HEK293 (cell line): Measurements from ENCODE around the gene ANAPC16.
A peak's percentile ranks its signal among the peaks of the same experiment; 100 is the strongest.

Experiments used
- CTCF ChIA-PET: fragments of 350-600 bp; formaldehyde crosslinking; extraction: SDS; loops from one replicate; lab custom pipeline; 2021; ENCODE audit warnings: antibody characterized with exemption; lab: Yijun Ruan, JAX
- POLR2A ChIA-PET: fragments of 300-600 bp; formaldehyde crosslinking; extraction: SDS; loops from one replicate; lab custom pipeline; 2020; ENCODE audit warnings: antibody characterized with exemption, inconsistent platforms; lab: Yijun Ruan, JAX
- H3K27ac ChIP-seq: fragments of 200-500 bp; sonication (Bioruptor generic); 2 replicates; pipeline ENCODE4 v1.5.1; 2014; ENCODE audit warnings: low read depth, low read length, control low read depth, inconsistent platforms; ENCODE audit errors: extremely low read depth
- H3K36me3 ChIP-seq, 2 experiments: fragments of 200-500 bp in 1 of 2; sonication (Bioruptor generic) in 1 of 2; 1 replicate in 1 of 2; 2 replicates in 1 of 2; pipeline ENCODE4 v1.5.1; 2014 to 2017; ENCODE audit warnings: inconsistent platforms in 2 of 2, low read length in 2 of 2; ENCODE audit not compliant: control insufficient read depth in 2 of 2, insufficient read depth in 1 of 2
- H3K4me1 ChIP-seq: fragments of 200-500 bp; sonication (Bioruptor generic); 2 replicates; pipeline ENCODE4 v1.5.1; 2014; ENCODE audit warnings: mild to moderate bottlenecking, low read length, inconsistent platforms; ENCODE audit not compliant: control insufficient read depth, insufficient read depth
- H3K4me3 ChIP-seq: 2 replicates; pipeline ENCODE4 v1.5.1; 2011; ENCODE audit warnings: low read depth, mild to moderate bottlenecking, control low read depth, low read length, moderate library complexity
- H3K9me3 ChIP-seq: fragments of 200-500 bp; sonication (Bioruptor generic); 2 replicates; pipeline ENCODE4 v1.5.1; 2014; ENCODE audit warnings: low read depth, low read length, inconsistent platforms; ENCODE audit not compliant: control insufficient read depth, insufficient read depth
- IKZF3 ChIP-seq: fragments of 450-650 bp; IDR thresholded peaks from 2 replicates; pipeline ENCODE4 v1.5.0; 2018; ENCODE audit warnings: missing biosample characterization, mild to moderate bottlenecking, missing genetic modification characterization, moderate library complexity
- KLF9 ChIP-seq: fragments of 450-650 bp; formaldehyde crosslinking; IDR thresholded peaks from 2 replicates; pipeline ENCODE4 v1.5.1; 2016; ENCODE audit warnings: missing biosample characterization, missing genetic modification characterization, low read depth
- SCRT1 ChIP-seq: fragments of 450-650 bp; formaldehyde crosslinking; IDR thresholded peaks from 2 replicates; pipeline ENCODE4 v1.5.1; 2016; ENCODE audit warnings: missing biosample characterization, missing genetic modification characterization, borderline replicate concordance
- ZBTB20 ChIP-seq: fragments of 450-650 bp; formaldehyde crosslinking; IDR thresholded peaks from 2 replicates; pipeline ENCODE4 v1.5.1; 2016; ENCODE audit warnings: missing biosample characterization, missing genetic modification characterization
- ZBTB7A ChIP-seq: fragments of 450-650 bp; formaldehyde crosslinking; IDR thresholded peaks from 2 replicates; pipeline ENCODE4 v1.5.1; 2016; ENCODE audit warnings: low read depth, missing biosample characterization, missing genetic modification characterization
- ZNF155 ChIP-seq: fragments of 450-650 bp; formaldehyde crosslinking; IDR thresholded peaks from 2 replicates; pipeline ENCODE4 v1.5.1; 2016; ENCODE audit warnings: missing biosample characterization, missing genetic modification characterization
- ZNF175 ChIP-seq: fragments of 450-650 bp; formaldehyde crosslinking; IDR thresholded peaks from 2 replicates; pipeline ENCODE4 v1.5.1; 2016; ENCODE audit warnings: missing biosample characterization, missing genetic modification characterization
- ZNF76 ChIP-seq: fragments of 450-650 bp; formaldehyde crosslinking; IDR thresholded peaks from 2 replicates; pipeline ENCODE4; 2016; ENCODE audit warnings: low read depth, missing biosample characterization, missing genetic modification characterization, borderline replicate concordance
- ZNF776 ChIP-seq: fragments of 450-650 bp; formaldehyde crosslinking; IDR thresholded peaks from 2 replicates; pipeline ENCODE4 v1.5.0; 2017; ENCODE audit warnings: missing biosample characterization, missing genetic modification characterization, borderline replicate concordance
- ZNF837 ChIP-seq: fragments of 450-650 bp; formaldehyde crosslinking; IDR thresholded peaks from 2 replicates; pipeline ENCODE4 v1.5.1; 2016; ENCODE audit warnings: missing biosample characterization, missing genetic modification characterization
- TF ChIP-seq, protein P1 (sequence below): fragments of 450-650 bp; formaldehyde crosslinking; IDR thresholded peaks from 2 replicates; pipeline ENCODE4 v1.5.1; 2017; ENCODE audit warnings: missing biosample characterization, missing genetic modification characterization
- TF ChIP-seq, protein P2 (sequence below): fragments of 450-650 bp; formaldehyde crosslinking; IDR thresholded peaks from 2 replicates; pipeline ENCODE4 v1.5.1; 2016; ENCODE audit warnings: missing biosample characterization, missing genetic modification characterization
- TF ChIP-seq, protein P3 (sequence below): fragments of 450-650 bp; formaldehyde crosslinking; IDR thresholded peaks from 2 replicates; pipeline ENCODE4 v1.5.1; 2016; ENCODE audit warnings: missing biosample characterization, missing genetic modification characterization
- TF ChIP-seq, protein P4 (sequence below): fragments of 450-650 bp; formaldehyde crosslinking; IDR thresholded peaks from 2 replicates; pipeline ENCODE4 v1.5.1; 2017; ENCODE audit warnings: missing biosample characterization, missing genetic modification characterization

Gene ANAPC16

DNA sequence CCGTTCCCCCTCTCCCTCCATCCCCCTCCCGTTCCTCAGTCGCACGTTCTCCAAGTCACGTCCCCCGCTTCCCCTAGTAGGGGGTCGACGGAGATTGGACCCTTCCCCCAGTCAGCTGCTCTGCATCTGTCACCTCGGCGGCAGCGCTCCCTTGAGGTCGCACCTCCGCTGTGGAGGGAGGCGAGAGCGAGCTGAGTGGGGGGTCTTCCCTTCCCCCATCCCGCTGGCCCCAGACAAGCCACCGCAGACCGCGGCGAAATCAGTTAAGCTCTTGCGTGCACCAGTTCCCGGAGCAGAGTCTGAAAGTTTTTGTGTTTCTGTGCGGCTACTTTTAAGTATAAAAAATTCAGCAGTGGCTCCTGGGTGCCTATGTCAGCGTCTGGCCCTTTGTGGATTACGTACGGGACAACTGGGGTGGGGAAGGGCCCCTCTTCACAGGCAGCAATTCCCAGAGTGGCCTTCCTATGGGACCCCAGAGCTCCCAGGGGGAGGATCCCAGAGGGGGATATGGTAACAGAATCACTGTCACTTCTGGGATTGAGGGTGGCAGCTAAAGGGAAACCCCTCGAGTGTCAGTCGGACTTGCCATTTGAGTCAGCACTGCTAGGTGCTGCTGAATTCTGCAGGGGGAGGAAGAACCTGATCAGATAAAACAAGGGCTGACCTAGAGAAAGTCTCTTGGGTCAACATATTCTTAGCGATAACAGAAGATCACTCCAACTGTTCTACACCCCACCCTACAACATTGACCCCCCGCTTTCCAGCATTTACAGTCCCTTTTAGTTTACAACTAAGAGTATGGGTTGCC, 45.4 kb downstream of the ANAPC16 start (continued):
- TF ChIP-seq, protein P1, sequence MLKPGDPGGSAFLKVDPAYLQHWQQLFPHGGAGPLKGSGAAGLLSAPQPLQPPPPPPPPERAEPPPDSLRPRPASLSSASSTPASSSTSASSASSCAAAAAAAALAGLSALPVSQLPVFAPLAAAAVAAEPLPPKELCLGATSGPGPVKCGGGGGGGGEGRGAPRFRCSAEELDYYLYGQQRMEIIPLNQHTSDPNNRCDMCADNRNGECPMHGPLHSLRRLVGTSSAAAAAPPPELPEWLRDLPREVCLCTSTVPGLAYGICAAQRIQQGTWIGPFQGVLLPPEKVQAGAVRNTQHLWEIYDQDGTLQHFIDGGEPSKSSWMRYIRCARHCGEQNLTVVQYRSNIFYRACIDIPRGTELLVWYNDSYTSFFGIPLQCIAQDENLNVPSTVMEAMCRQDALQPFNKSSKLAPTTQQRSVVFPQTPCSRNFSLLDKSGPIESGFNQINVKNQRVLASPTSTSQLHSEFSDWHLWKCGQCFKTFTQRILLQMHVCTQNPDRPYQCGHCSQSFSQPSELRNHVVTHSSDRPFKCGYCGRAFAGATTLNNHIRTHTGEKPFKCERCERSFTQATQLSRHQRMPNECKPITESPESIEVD (tag by site-specific recombination): no peak
- TF ChIP-seq ZBTB20 (tag by site-specific recombination): 0 out of 2 replicates have a peak, but pooled peaks have one; percentile 21
- TF ChIP-seq, protein P2, sequence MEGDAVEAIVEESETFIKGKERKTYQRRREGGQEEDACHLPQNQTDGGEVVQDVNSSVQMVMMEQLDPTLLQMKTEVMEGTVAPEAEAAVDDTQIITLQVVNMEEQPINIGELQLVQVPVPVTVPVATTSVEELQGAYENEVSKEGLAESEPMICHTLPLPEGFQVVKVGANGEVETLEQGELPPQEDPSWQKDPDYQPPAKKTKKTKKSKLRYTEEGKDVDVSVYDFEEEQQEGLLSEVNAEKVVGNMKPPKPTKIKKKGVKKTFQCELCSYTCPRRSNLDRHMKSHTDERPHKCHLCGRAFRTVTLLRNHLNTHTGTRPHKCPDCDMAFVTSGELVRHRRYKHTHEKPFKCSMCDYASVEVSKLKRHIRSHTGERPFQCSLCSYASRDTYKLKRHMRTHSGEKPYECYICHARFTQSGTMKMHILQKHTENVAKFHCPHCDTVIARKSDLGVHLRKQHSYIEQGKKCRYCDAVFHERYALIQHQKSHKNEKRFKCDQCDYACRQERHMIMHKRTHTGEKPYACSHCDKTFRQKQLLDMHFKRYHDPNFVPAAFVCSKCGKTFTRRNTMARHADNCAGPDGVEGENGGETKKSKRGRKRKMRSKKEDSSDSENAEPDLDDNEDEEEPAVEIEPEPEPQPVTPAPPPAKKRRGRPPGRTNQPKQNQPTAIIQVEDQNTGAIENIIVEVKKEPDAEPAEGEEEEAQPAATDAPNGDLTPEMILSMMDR (tag by site-specific recombination): peak; percentile 70
- peak; percentile 21; the same call in 1 of the 2 replicates for TF ChIP-seq IKZF3 (tag by site-specific recombination)
- peak; percentile 68; the same call in 1 of the 2 replicates for TF ChIP-seq ZBTB7A (tag by site-specific recombination)
- TF ChIP-seq ZNF837: no peak

DNA sequence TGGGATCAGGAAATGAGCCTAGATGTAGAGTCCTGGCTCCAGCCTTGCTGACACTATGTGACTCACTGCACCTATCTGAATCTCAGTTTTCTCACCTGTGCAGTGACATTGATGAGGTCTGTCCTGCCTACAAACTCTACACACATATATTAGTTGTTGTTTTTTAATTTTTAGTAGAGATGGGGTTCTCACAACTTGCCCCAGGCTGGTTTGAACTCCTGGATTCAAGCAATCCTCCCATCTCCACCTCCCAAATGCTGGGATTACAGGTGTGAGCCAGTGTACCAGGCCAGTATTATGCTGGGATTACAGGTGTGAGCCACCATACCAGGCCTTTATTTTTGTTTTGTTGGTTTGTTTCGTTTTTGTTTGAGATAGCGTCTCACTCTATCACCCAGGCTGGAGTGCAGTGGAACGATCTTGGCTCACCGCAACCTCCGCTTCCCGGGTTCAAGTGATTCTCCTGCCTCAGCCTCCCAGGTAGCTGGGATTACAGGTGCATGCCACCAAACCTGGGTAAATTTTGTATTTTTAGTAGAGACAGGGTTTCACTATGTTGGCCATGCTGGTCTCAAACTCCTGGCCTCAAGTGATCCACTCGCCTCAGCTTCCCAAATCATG, 46.1 kb downstream of the ANAPC16 start:
- CTCF ChIA-PET: interaction anchor here (0.6 to 3.3 kb wide), 2 partner anchors 13 to 223 kb away, joined by 3 to 27 read pairs; partner anchors contain the start of gene DDIT4
- Histone ChIP-seq H3K4me3 (no peak overlapping the region), H3K36me3 (no peaks in the 10 kb centered on the region), H3K9me3 (no peaks in the 10 kb centered on the region)
- POLR2A ChIA-PET: interaction anchor here (0.7 to 5.8 kb wide), 5 partner anchors 10 to 163 kb away, joined by 3 to 120 read pairs (median 14); partner anchors contain the start of gene DDIT4
- no peak for TF ChIP-seq ZNF155 (tag by site-specific recombination)
- TF ChIP-seq SCRT1 (tag by site-specific recombination): peak; percentile 26; the same call in 1 of the 2 replicates
- TF ChIP-seq, protein P3, sequence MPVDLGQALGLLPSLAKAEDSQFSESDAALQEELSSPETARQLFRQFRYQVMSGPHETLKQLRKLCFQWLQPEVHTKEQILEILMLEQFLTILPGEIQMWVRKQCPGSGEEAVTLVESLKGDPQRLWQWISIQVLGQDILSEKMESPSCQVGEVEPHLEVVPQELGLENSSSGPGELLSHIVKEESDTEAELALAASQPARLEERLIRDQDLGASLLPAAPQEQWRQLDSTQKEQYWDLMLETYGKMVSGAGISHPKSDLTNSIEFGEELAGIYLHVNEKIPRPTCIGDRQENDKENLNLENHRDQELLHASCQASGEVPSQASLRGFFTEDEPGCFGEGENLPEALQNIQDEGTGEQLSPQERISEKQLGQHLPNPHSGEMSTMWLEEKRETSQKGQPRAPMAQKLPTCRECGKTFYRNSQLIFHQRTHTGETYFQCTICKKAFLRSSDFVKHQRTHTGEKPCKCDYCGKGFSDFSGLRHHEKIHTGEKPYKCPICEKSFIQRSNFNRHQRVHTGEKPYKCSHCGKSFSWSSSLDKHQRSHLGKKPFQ (tag by site-specific recombination): 0 out of 2 replicates have a peak, but pooled peaks have one; percentile 38
- TF ChIP-seq KLF9 (tag by site-specific recombination): no peak
- no peak for TF ChIP-seq ZNF76 (tag by site-specific recombination)
- no peak for TF ChIP-seq ZNF776 (tag by site-specific recombination)
- no peak for TF ChIP-seq ZNF175
- TF ChIP-seq, protein P4, sequence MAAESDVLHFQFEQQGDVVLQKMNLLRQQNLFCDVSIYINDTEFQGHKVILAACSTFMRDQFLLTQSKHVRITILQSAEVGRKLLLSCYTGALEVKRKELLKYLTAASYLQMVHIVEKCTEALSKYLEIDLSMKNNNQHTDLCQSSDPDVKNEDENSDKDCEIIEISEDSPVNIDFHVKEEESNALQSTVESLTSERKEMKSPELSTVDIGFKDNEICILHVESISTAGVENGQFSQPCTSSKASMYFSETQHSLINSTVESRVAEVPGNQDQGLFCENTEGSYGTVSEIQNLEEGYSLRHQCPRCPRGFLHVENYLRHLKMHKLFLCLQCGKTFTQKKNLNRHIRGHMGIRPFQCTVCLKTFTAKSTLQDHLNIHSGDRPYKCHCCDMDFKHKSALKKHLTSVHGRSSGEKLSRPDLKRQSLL (tag by site-specific recombination): no peak
- TF ChIP-seq, all 188 proteins: peak for 2
- peaks cover 24% of the 10 kb centered on the region for H3K4me1 ChIP-seq
- peak overlapping the region; percentile 97; the same call in 1 of the 2 replicates for H3K27ac ChIP-seq
